HS-27A (cell line): Measurements from ENCODE around the gene CNPY3.
A peak's percentile ranks its signal among the peaks of the same experiment; 100 is the strongest.
"Not testable (repeated sequence)": the region's sequence is repeated elsewhere in the genome, so short reads cannot be mapped to it uniquely, and the experiment has no call there.

Experiments
- DNase-seq: peaks from one replicate; pipeline ENCODE4 v3.0.0-alpha.2; 2012; ENCODE audit warnings: low read depth, missing footprints

The CNPY3 gene

GRCh38 chr6:42915732-42916131, 13.5 kb upstream of the CNPY3 start, which contains the start of gene PTCRA:
TSS of gene PTCRA (plus strand) at chr6:42916053. CDS start at chr6:42916070, 17 bp downstream.
- no peak for DNase-seq

DNA sequence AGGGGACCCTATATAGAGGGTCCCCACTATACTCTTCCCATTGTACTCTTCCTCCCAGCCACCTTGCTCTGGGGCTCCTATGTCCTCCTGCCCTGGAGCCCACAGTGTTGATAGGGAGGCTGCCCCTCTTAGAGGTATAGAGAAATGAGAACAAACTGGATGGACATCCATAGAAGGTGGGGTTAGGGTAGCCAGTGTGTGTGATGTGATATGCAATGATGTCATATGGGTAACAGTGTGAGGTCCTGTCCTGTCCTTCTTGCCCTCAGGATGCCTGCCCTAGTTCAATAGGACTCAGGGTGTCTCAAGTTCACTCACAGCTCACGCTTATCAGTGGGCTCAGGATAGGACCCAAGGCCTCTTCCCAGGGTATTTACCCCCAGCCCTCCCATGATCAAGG, 13.0 kb upstream of the CNPY3 start:
- no peak for DNase-seq

DNA sequence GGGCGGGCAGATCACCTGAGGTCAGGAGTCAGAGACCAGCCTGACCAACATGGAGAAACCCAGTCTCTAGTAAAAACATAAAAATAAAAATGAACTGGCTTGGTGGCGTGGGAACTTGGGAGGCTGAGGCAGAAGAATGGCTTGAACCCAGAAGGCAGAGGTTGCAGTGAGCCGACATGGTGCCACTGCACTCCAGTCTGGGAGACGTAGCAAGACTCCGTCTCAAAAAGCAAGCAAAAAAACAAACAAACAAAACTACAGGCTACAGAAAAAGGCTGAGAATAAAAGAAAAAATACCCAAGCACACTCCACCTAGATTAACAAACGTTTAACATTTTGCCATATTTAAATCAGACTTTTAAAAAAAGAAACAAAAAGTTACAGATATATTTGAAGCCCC, 7.5 kb upstream of the CNPY3 start:
- DNase-seq, result no peak

GRCh38 chr6:42923666-42924065, 5.6 kb upstream of the CNPY3 start:
- DNase-seq, result no peak

- DNase-seq, result no peak
Observed at GRCh38 chr6:42925248-42925857, 3.9 kb upstream of the CNPY3 start.

DNA sequence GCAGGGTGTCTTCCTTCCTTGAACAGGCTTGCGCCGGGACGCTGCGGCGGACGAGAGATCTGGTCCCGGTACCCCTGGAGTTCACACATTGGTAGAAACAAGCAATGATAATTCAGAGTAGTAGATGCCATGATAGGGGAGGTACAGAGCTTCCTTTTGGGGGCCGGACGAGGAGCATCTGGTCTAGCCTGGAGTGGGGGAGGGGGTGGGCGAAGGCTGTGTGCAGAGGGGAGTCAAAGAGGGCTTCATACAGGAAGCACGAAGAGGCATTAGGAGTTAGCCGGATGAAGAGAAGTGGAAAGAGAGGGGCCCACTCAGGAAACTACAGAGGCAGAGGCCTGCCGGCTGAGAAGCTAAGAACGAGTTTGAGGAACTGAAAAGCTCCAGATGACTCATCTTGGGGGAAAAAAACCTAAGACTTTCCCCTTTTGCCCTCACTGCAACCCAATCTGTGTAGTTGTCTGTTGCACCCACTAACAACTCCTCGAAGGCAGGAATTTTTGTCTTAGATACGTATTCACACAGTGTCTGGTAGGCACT, 611 bp downstream of the CNPY3 start:
- peak; percentile 62 for DNase-seq

- DNase-seq, result no peak
Observed at GRCh38 chr6:42932412-42932811, 3.1 kb downstream of the CNPY3 start.

DNA sequence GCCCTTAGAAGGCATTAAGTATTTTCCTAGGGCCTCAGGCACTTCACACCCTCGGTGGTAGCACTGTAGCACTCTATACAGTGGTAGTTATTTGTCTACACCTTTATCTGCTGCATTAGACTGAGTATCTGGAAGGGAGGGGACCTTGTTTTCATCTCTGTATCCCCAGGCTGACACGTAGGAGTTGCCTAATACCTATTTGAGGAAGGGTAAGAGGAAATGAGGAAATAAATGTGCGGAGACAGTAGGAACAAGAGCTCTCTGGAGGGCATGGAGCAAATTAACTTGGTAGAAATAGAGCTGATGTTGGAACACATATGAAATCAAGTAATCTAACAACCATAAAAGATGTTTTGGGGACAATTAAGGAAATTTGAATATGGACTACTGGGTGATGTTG, 3.9 kb downstream of the CNPY3 start:
- DNase-seq, result no peak

GRCh38 chr6:42935322-42935721, 6.0 kb downstream of the CNPY3 start:
- DNase-seq, result no peak

- DNase-seq, result no peak
Observed at GRCh38 chr6:42936398-42936797, 7.1 kb downstream of the CNPY3 start.

- DNase-seq, result no peak
Observed at GRCh38 chr6:42937548-42938427, 8.5 kb downstream of the CNPY3 start.

DNA sequence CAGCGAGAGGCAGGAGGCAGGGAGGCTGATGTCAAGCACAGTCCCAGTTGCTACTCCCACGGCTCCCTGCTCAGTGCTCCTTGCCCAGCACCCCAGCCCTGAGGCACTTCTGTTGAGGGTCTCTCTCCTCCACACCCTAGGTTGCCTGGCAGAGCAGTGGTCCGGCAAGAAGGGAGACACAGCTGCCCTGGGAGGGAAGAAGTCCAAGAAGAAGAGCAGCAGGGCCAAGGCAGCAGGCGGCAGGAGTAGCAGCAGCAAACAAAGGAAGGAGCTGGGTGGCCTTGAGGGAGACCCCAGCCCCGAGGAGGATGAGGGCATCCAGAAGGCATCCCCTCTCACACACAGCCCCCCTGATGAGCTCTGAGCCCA, 9.1 kb downstream of the CNPY3 start:
- no peak for DNase-seq

DNA sequence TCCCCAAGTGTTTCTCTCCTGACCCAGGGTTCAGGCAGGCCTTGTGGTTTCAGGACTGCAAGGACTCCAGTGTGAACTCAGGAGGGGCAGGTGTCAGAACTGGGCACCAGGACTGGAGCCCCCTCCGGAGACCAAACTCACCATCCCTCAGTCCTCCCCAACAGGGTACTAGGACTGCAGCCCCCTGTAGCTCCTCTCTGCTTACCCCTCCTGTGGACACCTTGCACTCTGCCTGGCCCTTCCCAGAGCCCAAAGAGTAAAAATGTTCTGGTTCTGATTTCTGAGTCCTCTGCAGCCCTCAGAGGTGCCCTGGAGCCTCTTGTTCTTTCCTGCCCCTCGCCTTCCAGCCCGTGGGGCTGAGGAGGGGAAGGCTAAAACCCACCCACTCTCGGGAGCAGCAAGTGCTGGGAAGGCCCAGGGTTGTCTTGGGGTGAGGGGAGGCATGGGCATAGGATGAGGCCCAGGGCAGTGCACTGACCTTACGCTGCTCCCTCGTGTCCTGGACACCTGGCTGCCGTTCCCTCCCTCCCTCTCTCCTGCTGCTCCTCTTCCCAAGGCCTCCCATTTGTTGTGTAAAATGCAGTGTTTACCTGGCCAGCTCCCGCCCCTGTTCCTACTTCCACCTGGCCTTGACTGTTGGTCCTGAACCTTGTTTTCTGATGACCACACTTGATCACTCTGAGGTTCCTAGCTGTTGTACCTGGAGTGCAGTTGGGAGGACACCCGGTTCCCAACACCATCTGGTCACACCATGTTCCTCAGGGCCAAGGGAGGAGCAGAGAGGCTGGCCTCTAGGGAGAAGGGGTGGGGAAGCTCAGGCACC, 9.9 kb downstream of the CNPY3 start:
- no peak for DNase-seq

- no peak for DNase-seq
Observed at GRCh38 chr6:42939810-42940167, 10.5 kb downstream of the CNPY3 start.

GRCh38 chr6:42940493-42941045, 11.3 kb downstream of the CNPY3 start:
- DNase-seq, result no peak

DNA sequence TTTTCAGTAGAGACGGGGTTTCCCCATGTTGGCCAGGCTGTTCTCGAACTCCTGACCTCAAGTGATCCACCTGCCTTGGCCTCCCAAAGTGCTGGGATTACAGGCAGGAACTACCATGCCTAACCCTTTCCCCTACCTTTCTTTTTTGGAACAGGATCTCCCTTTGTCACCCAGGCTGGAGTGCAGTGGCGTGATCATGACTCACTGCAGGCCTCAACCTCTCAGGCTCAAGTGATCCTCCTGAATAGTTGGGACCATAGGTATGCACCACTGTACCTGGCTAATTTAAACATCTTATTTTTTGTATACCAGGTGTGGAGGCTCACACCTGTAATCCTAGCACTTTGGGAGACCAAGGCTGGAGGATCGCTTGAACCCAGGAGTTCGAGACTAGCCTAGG, 12.1 kb downstream of the CNPY3 start:
- DNase-seq, result not testable (repeated sequence)

GRCh38 chr6:42942444-42942843, 13.2 kb downstream of the CNPY3 start:
- DNase-seq, result no peak

GRCh38 chr6:42947950-42948349, 18.7 kb downstream of the CNPY3 start:
- DNase-seq, result no peak

DNA sequence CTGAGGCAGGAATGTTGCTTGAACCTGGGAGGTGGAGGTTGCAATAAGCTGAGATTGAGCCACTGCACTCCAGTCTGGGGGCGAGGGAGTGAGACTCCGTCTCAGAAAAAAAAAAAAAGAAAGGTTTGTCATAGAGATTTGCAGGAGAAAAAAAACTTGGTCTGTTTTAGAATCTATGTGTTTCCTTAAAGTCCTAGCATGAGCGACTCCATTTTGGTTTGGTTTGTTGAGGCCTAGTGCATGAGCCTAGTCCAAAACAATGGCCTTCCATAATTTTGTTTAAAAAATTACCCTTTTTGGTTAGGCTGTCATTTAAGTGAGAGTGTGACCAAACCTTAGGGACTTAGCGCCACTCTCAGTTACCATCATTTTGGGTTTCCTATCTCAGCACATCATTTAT, 23.1 kb downstream of the CNPY3 start:
- no peak for DNase-seq

DNA sequence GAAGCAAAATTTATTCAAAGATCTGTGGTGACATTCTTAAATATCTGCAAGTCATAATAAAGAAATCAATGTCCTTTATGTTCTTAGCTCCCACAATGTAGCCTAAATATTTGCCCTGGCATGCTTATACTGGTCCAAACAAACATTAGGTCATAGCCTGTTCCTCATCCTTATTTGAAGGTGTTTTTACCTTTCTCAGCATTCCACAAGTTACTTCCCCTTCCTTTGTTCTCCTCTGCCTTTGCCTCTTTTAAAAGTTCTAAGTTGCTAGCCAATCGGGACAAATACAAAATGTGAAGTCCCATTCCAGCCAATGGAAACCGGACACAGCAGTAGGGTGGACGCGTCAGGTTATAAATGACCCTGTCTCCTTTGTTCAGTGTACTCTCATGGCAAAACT, 25.1 kb downstream of the CNPY3 start:
- not testable (repeated sequence) for DNase-seq

- no peak for DNase-seq
Observed at GRCh38 chr6:42958125-42958524, 28.8 kb downstream of the CNPY3 start.

DNA sequence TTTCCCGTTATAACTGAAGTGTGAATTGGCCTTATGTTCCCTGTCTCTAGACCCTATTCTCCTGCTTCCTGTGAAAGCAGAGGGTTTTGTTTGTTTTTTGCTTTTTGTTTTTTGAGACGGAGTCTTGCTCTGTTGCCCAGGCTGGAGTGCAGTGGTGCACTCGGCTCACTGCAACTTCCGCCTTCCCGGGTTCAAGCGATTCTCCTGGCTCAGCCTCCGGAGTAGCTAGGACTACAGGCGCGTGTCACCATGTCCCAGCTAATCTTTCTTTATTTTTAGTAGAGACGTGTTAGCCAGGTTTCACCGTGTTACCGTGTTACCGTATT, 30.6 kb downstream of the CNPY3 start:
- DNase-seq, result no peak
